ENCODE data around the gene AVP. TPM values are rescaled to one million over a fixed set of nuclear protein-coding genes. Genes with fewer than 3 reads are reported as not detected.

AVP gene
- total RNA-seq, 1 donor from 2014 or later, result not detected

- DNase-seq (ENCODE audit: low read depth), result no peak
- TF ChIP-seq, protein P1, sequence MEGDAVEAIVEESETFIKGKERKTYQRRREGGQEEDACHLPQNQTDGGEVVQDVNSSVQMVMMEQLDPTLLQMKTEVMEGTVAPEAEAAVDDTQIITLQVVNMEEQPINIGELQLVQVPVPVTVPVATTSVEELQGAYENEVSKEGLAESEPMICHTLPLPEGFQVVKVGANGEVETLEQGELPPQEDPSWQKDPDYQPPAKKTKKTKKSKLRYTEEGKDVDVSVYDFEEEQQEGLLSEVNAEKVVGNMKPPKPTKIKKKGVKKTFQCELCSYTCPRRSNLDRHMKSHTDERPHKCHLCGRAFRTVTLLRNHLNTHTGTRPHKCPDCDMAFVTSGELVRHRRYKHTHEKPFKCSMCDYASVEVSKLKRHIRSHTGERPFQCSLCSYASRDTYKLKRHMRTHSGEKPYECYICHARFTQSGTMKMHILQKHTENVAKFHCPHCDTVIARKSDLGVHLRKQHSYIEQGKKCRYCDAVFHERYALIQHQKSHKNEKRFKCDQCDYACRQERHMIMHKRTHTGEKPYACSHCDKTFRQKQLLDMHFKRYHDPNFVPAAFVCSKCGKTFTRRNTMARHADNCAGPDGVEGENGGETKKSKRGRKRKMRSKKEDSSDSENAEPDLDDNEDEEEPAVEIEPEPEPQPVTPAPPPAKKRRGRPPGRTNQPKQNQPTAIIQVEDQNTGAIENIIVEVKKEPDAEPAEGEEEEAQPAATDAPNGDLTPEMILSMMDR (conservative IDR thresholded peaks at IDR 0.05; ENCODE audit: low read depth, low read length), result no peak
- no peak overlapping the region for H3K4me3 ChIP-seq (ENCODE audit: low read depth, low read length)
These were observed 6.0 kb upstream of the AVP start for GRCh38 chr20:3090565-3090964.

GRCh38 chr20:3088031-3088430 lies 3.5 kb upstream of the AVP start:
- DNase-seq (ENCODE audit: low read depth), result no peak
- H3K4me3 ChIP-seq (ENCODE audit: low read depth, low read length), result no peak overlapping the region
- TF ChIP-seq, protein P1 (conservative IDR thresholded peaks at IDR 0.05; ENCODE audit: low read depth, low read length), result no peak

GRCh38 chr20:3085571-3086072 lies 1.1 kb upstream of the AVP start:
- TF ChIP-seq, protein P1 (conservative IDR thresholded peaks at IDR 0.05; ENCODE audit: low read depth, low read length), result no peak
- H3K4me3 ChIP-seq (ENCODE audit: low read depth, low read length), result no peak overlapping the region
- no peak for DNase-seq (ENCODE audit: low read depth)

DNA sequence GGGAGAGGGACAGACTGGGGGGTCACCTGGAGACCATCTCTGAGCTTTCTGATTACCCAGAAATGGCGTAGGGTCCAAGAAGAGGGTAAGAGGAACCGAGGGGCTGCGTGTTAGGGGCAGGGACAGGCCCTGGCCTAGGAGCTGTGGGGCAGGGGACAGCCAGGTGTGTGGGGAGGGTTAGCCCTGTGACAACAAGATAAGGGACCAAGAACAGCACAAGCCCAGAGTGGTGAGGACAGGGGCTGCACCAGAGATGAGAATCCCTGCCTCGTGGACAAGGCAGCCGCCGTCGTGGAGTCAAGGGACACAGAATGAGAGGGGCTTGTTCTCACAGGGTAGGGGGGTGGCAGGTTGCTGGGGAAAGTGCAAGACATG lies 449 bp upstream of the AVP start:
- TF ChIP-seq, protein P1 (conservative IDR thresholded peaks at IDR 0.05; ENCODE audit: low read depth, low read length), result no peak
- no peak for DNase-seq (ENCODE audit: low read depth)
- no peak overlapping the region for H3K4me3 ChIP-seq (ENCODE audit: low read depth, low read length)

DNA sequence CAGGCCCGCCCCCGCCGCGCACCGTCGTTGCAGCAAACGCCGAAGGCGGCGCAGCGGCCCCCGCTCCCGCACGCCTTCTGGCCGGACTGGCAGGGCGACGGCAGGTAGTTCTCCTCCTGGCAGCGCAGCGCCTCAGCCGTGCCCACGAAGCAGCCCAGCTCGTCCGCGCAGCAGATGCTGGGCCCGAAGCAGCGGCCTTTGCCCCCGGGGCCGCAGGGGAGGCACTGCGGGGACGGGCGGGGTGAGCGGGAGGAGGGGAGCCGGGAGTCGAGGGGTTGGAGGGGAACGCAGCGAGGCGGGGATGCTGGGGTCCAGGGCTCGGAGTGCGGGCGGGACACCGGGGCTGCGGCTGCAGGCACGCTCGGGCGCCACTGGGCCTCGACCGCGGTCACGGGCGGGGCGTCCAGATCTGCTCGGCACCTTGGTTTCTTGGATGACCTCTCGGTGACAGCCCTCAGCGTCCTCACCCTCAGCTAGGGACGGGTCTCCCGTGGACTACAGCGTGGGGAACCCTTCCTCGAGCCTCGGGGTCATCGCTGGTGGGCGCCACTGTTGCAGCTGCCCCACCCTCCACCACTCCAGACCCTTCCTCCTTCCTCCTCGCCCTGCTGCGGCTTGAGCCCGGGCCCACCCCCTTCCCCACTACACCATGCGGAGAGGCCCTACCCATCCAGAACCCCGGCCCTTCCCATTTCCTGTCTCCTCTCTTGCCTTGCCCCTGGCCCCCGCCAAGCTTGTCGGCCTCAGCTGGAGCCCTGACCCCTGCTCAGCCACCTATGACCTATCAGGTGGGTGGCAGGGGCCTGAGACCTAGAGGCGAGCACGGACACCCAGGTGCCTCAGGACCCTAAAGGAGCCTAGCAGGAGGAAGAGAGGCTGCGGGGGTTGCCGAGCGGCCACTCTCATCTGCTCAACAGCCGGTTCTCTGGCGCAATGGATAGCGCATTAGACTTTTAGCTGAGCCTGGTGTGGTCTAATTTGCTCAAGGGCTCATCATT lies 1.3 kb downstream of the AVP start:
- no peak overlapping the region for H3K4me3 ChIP-seq (ENCODE audit: low read depth, low read length)
- TF ChIP-seq, protein P1 (conservative IDR thresholded peaks at IDR 0.05; ENCODE audit: low read depth, low read length), result no peak
- DNase-seq (ENCODE audit: low read depth), result no peak

GRCh38 chr20:3082306-3082951 lies 2.1 kb downstream of the AVP start:
- no peak for DNase-seq (ENCODE audit: low read depth)
- H3K4me3 ChIP-seq (ENCODE audit: low read depth, low read length), result no peak overlapping the region
- TF ChIP-seq, protein P1 (conservative IDR thresholded peaks at IDR 0.05; ENCODE audit: low read depth, low read length), result no peak
